ENCODE results near the gene GDF7.

GDF7 gene

GRCh38 chr2:20666304-20667150 is at the start of gene GDF7:
TSS of gene GDF7 (plus strand) at chr2:20667144. CDS start at chr2:20667240, 96 bp downstream.
- DNase-seq: peak in 1 of 2 donors; percentile 28

GRCh38 chr2:20617892-20618467 is 49.0 kb upstream of the GDF7 start:
- DNase-seq: no peak

- DNase-seq: no peak
Measured at GRCh38 chr2:20618468-20618885, 48.5 kb upstream of the GDF7 start.

- DNase-seq: no peak
Measured at GRCh38 chr2:20618886-20619521, 47.9 kb upstream of the GDF7 start.

GRCh38 chr2:20619624-20620024 is 47.3 kb upstream of the GDF7 start:
- no peak for DNase-seq

GRCh38 chr2:20620271-20620681 is 46.7 kb upstream of the GDF7 start:
- DNase-seq: no peak

- DNase-seq: no peak
Measured at GRCh38 chr2:20620696-20621365, 46.1 kb upstream of the GDF7 start.

GRCh38 chr2:20621366-20622295 is 45.3 kb upstream of the GDF7 start:
- DNase-seq: no peak

- no peak for DNase-seq
Measured at GRCh38 chr2:20622296-20622686, 44.7 kb upstream of the GDF7 start.

GRCh38 chr2:20622731-20623130 is 44.2 kb upstream of the GDF7 start:
- no peak for DNase-seq

- DNase-seq: no peak
Measured at GRCh38 chr2:20623241-20623640, 43.7 kb upstream of the GDF7 start.

- DNase-seq: no peak
Measured at GRCh38 chr2:20623741-20624155, 43.2 kb upstream of the GDF7 start.

- no peak for DNase-seq
Measured at GRCh38 chr2:20624156-20624883, 42.6 kb upstream of the GDF7 start.

GRCh38 chr2:20624884-20625485 is 42.0 kb upstream of the GDF7 start:
- no peak for DNase-seq

GRCh38 chr2:20625491-20626391 is 41.2 kb upstream of the GDF7 start:
- no peak for DNase-seq

- DNase-seq: no peak
Measured at GRCh38 chr2:20626392-20626697, 40.6 kb upstream of the GDF7 start.

GRCh38 chr2:20626698-20627513 is 40.0 kb upstream of the GDF7 start:
- DNase-seq: no peak

GRCh38 chr2:20627712-20628380 is 39.1 kb upstream of the GDF7 start:
- DNase-seq: no peak

GRCh38 chr2:20629181-20629580 is 37.8 kb upstream of the GDF7 start:
- no peak for DNase-seq

Data from activated CD4-positive, alpha-beta T cell treated with anti-CD3 and anti-CD28 coated beads for 4 hours (primary cell).